Ascending aorta (tissue), 2 donors: ENCODE measurements around the gene CDH23. TPM values are rescaled to one million over a fixed set of nuclear protein-coding genes. Genes with fewer than 3 reads are reported as not detected.

Experiments used
- DNase-seq, 2 donors: peaks; one replicate each; pipeline ENCODE4 v3.0.0-alpha.2; 2019; ENCODE audit warnings: low spot score in 2 of 2
- H3K27ac ChIP-seq, 2 donors: fragments of 200-600 bp; sonication (generic); one replicate each; pipeline ENCODE4 v1.5.1; 2016 to 2017; ENCODE audit warnings: mild to moderate bottlenecking in 1 of 2
- H3K27me3 ChIP-seq: fragments of 200-600 bp; sonication (generic); one replicate; pipeline ENCODE4 v1.5.1; 2017
- H3K36me3 ChIP-seq, 2 donors: fragments of 200-600 bp; sonication (generic); one replicate each; pipeline ENCODE4 v1.5.1; 2016
- H3K4me1 ChIP-seq, 2 donors: fragments of 200-600 bp; sonication (generic); one replicate each; pipeline ENCODE4 v1.5.1; 2016 to 2017; ENCODE audit warnings: mild to moderate bottlenecking in 1 of 2
- H3K4me3 ChIP-seq, 2 donors: fragments of 200-600 bp; sonication (generic); one replicate each; pipeline ENCODE4 v1.5.1; 2016 to 2017; ENCODE audit warnings: mild to moderate bottlenecking in 1 of 2
- H3K9me3 ChIP-seq, 2 donors: fragments of 200-600 bp; sonication (generic); one replicate each; pipeline ENCODE4 v1.5.1; 2016
- CTCF ChIP-seq, 3 experiments: fragments of 200-600 bp in 2 of 3; fragments of 450-650 bp in 1 of 3; sonication (generic) in 2 of 3; IDR thresholded peaks; one replicate each; pipeline ENCODE4 v1.5.1; 2016 to 2019; ENCODE audit warnings: antibody characterized with exemption in 3 of 3, mild to moderate bottlenecking in 1 of 3, moderate library complexity in 1 of 3
- intact Hi-C: fragments of 100-400 bp; cut with DNase I; formaldehyde crosslinking; loops from one replicate; pipeline ENCODE4 v1.15.1; 2023
- total RNA-seq: library from RNA; depleted of rRNA; stranded (reverse); fragments of >200 nt; gene quantifications from one replicate; pipeline ENCODE4 v1.1.0, GENCODE V29; 2016

CDH23 gene
- total RNA-seq, 1 donor from 2014 or later: 40.9 TPM

- Histone ChIP-seq H3K4me3 (no peak overlapping the region), H3K27ac (no peak overlapping the region), H3K9me3 (no peaks in the 10 kb centered on the region), H3K27me3 (no peaks in the 10 kb centered on the region), H3K4me1 (no peaks in the 10 kb centered on the region), H3K36me3 (no peaks in the 10 kb centered on the region)
- no peak for DNase-seq
- intact Hi-C loops: no loop called here
- TF ChIP-seq CTCF (IDR thresholded peaks at IDR 0.05): no peak
Observed at GRCh38 chr10:71684356-71685173, 287.8 kb downstream of the CDH23 start.

DNA sequence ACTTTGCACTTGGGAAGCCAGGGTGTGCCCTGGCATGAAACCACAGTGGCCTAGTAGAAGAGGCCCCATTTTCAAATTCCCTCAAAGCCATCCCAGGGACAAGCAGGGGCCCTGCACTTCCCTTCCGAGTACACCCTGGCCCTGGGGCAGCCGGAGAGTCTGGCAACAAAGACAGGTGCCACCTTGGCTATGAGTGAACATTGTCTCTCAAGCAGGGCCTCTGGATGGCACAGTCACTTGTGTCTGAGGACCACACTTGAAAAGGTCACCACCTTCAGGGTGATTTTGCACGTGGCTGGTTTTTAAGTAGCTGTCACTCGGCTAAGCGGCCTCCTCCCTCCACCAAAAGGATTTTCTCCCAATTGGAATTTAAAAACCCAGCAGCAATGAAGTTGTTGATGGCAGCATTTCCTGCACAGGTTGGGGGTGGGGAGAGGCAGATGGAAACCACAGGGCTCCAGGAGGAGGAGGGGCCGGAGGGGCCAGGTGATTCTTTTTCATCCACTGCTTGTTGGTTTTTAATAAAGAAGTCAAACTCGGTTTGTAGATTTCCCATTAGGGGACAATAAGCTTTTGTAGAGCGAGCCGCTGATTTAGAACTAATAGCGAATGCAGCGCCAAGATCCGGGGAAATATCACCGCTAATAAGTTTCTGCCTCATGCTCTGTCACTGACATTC lies 289.0 kb downstream of the CDH23 start:
- no peaks in the 10 kb centered on the region for H3K9me3 ChIP-seq
- no peaks in the 10 kb centered on the region for H3K36me3 ChIP-seq
- H3K4me1 ChIP-seq: no peaks in the 10 kb centered on the region
- no peak overlapping the region for H3K4me3 ChIP-seq
- no peak for TF ChIP-seq CTCF (IDR thresholded peaks at IDR 0.05)
- no peaks in the 10 kb centered on the region for H3K27me3 ChIP-seq
- intact Hi-C loops: no loop called here
- H3K27ac ChIP-seq: no peak overlapping the region
- DNase-seq: no peak

- Histone ChIP-seq H3K27me3 (no peaks in the 10 kb centered on the region), H3K4me1 (no peaks in the 10 kb centered on the region), H3K36me3 (no peaks in the 10 kb centered on the region), H3K9me3 (no peaks in the 10 kb centered on the region), H3K27ac (no peak overlapping the region), H3K4me3 (no peak overlapping the region)
- DNase-seq: no peak
- intact Hi-C loops: no loop called here
- no peak for TF ChIP-seq CTCF (IDR thresholded peaks at IDR 0.05)
Observed at GRCh38 chr10:71687077-71687476, 290.4 kb downstream of the CDH23 start.

- no peaks in the 10 kb centered on the region for H3K27me3 ChIP-seq
- intact Hi-C loops: no loop called here
- H3K4me3 ChIP-seq: no peak overlapping the region
Observed at GRCh38 chr10:71687480-71687879, 290.8 kb downstream of the CDH23 start.

DNA sequence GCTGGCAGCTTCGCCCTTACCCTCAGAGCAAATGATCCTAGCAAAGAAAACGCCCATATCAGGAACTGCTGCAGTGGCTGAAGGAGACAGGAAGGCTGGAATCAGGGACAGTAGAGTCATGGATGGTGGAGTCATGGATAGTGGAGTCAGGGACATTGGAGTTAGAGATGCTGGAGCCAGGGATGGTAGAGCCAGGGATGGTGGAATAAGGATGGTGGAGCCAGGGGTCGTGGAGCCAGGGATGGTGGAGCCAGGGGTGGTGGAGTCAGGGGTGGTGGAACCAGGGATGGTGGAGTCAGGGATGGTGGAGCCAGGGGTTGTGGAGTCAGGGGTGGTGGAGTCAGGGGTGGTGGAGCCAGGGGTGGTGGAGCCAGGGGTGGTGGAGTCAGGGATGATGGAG lies 291.5 kb downstream of the CDH23 start:
- no peaks in the 10 kb centered on the region for H3K4me1 ChIP-seq
- DNase-seq: no peak
- H3K4me3 ChIP-seq: no peak overlapping the region
- intact Hi-C loops: no loop called here
- H3K27me3 ChIP-seq: no peaks in the 10 kb centered on the region
- H3K9me3 ChIP-seq: no peaks in the 10 kb centered on the region
- no peak overlapping the region for H3K27ac ChIP-seq
- no peaks in the 10 kb centered on the region for H3K36me3 ChIP-seq
- no peak for TF ChIP-seq CTCF (IDR thresholded peaks at IDR 0.05)

More at GRCh38 chr10:71687480-71687879, 290.8 kb downstream of the CDH23 start:
- Histone ChIP-seq H3K27ac (no peak overlapping the region), H3K9me3 (no peaks in the 10 kb centered on the region), H3K36me3 (no peaks in the 10 kb centered on the region), H3K4me1 (no peaks in the 10 kb centered on the region)
- TF ChIP-seq CTCF (IDR thresholded peaks at IDR 0.05): no peak
- DNase-seq: no peak
